ENCODE results near the gene NACC1. TPM values are rescaled to one million over a fixed set of nuclear protein-coding genes. Genes with fewer than 3 reads are reported as not detected.

Gene NACC1
- total RNA-seq, 1 experiment from 2014 or later = 237 TPM

- ChIA-PET POLR2A (interaction anchor here (1.0 to 5.5 kb wide), 12 partner anchors 12 to 95 kb away, joined by 3 to 167 read pairs (median 4); partner anchors contain the start of gene NACC1), CTCF (interaction anchor here (0.5 to 2.2 kb wide), 6 partner anchors 11 to 984 kb away, joined by 3 to 21 read pairs (median 4); no protein-coding TSS in a partner anchor)
- peak overlapping the region; percentile 92 for H3K4me3 Mint-ChIP-seq
- peak; percentile 95 for DNase-seq (ENCODE audit: low spot score)
- peaks cover 20% of the 10 kb centered on the region for H3K36me3 Mint-ChIP-seq
- H3K4me1 Mint-ChIP-seq = peaks cover 28% of the 10 kb centered on the region
- ATAC-seq = peak; percentile 10
- H3K27me3 Mint-ChIP-seq (ENCODE audit: low read depth) = peaks cover 7% of the 10 kb centered on the region; the same call in 1 of the 2 replicates
- peak overlapping the region; percentile 99 for H3K27ac Mint-ChIP-seq
- H3K9me3 Mint-ChIP-seq = no peaks in the 10 kb centered on the region
- TF ChIP-seq, protein P1, sequence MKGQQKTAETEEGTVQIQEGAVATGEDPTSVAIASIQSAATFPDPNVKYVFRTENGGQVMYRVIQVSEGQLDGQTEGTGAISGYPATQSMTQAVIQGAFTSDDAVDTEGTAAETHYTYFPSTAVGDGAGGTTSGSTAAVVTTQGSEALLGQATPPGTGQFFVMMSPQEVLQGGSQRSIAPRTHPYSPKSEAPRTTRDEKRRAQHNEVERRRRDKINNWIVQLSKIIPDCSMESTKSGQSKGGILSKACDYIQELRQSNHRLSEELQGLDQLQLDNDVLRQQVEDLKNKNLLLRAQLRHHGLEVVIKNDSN (CRISPR knock-in tag; IDR thresholded peaks at IDR 0.05) = peak; percentile 69; the same call in 1 of the 2 replicates
- TF ChIP-seq, protein P2, sequence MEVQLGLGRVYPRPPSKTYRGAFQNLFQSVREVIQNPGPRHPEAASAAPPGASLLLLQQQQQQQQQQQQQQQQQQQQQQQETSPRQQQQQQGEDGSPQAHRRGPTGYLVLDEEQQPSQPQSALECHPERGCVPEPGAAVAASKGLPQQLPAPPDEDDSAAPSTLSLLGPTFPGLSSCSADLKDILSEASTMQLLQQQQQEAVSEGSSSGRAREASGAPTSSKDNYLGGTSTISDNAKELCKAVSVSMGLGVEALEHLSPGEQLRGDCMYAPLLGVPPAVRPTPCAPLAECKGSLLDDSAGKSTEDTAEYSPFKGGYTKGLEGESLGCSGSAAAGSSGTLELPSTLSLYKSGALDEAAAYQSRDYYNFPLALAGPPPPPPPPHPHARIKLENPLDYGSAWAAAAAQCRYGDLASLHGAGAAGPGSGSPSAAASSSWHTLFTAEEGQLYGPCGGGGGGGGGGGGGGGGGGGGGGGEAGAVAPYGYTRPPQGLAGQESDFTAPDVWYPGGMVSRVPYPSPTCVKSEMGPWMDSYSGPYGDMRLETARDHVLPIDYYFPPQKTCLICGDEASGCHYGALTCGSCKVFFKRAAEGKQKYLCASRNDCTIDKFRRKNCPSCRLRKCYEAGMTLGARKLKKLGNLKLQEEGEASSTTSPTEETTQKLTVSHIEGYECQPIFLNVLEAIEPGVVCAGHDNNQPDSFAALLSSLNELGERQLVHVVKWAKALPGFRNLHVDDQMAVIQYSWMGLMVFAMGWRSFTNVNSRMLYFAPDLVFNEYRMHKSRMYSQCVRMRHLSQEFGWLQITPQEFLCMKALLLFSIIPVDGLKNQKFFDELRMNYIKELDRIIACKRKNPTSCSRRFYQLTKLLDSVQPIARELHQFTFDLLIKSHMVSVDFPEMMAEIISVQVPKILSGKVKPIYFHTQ (CRISPR knock-in tag; IDR thresholded peaks at IDR 0.05) = peak; percentile 78; the same call in 1 of the 2 replicates
- peak; percentile 94 for TF ChIP-seq ARID4B (CRISPR knock-in tag; IDR thresholded peaks at IDR 0.05; ENCODE audit: borderline replicate concordance)
- peak; percentile 89 for TF ChIP-seq TEAD4 (CRISPR knock-in tag; IDR thresholded peaks at IDR 0.05)
- TF ChIP-seq SOX15 (CRISPR knock-in tag; IDR thresholded peaks at IDR 0.05) = no peak
- TF ChIP-seq HMGA2 (CRISPR knock-in tag; IDR thresholded peaks at IDR 0.05) = no peak
- TF ChIP-seq RORB (CRISPR knock-in tag; IDR thresholded peaks at IDR 0.05) = peak; percentile 73; the same call in 1 of the 2 replicates
- TF ChIP-seq, protein P3, sequence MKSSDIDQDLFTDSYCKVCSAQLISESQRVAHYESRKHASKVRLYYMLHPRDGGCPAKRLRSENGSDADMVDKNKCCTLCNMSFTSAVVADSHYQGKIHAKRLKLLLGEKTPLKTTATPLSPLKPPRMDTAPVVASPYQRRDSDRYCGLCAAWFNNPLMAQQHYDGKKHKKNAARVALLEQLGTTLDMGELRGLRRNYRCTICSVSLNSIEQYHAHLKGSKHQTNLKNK (CRISPR knock-in tag; IDR thresholded peaks at IDR 0.05) = peak; percentile 47; the same call in 1 of the 2 replicates
- TF ChIP-seq ZBTB21 (CRISPR knock-in tag; IDR thresholded peaks at IDR 0.05; ENCODE audit: borderline replicate concordance) = no peak
- TF ChIP-seq CREB1 (CRISPR knock-in tag; IDR thresholded peaks at IDR 0.05) = 0 out of 2 replicates have a peak, but pooled peaks have one; percentile 72
- TF ChIP-seq GABPB1 (CRISPR knock-in tag; IDR thresholded peaks at IDR 0.05) = no peak
- no peak; the same call in 1 of the 2 replicates for TF ChIP-seq RELA (CRISPR knock-in tag; IDR thresholded peaks at IDR 0.05; ENCODE audit: borderline replicate concordance)
- peak; percentile 86; the same call in 1 of the 2 replicates for TF ChIP-seq AFF4 (CRISPR knock-in tag; IDR thresholded peaks at IDR 0.05; ENCODE audit: borderline replicate concordance)
- no peak for TF ChIP-seq ZNF121 (CRISPR knock-in tag; IDR thresholded peaks at IDR 0.05)
- TF ChIP-seq TEAD1 (CRISPR knock-in tag; IDR thresholded peaks at IDR 0.05) = peak; percentile 85
- no peak for TF ChIP-seq ZNF138 (CRISPR knock-in tag; conservative IDR thresholded peaks at IDR 0.05)
- no peak for TF ChIP-seq ZSCAN18 (CRISPR knock-in tag; IDR thresholded peaks at IDR 0.05)
- TF ChIP-seq, protein P4, sequence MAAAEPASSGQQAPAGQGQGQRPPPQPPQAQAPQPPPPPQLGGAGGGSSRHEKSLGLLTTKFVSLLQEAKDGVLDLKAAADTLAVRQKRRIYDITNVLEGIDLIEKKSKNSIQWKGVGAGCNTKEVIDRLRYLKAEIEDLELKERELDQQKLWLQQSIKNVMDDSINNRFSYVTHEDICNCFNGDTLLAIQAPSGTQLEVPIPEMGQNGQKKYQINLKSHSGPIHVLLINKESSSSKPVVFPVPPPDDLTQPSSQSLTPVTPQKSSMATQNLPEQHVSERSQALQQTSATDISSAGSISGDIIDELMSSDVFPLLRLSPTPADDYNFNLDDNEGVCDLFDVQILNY (CRISPR knock-in tag; IDR thresholded peaks at IDR 0.05) = peak; percentile 66; the same call in 1 of the 2 replicates
- TF ChIP-seq SMAD4 (CRISPR knock-in tag; IDR thresholded peaks at IDR 0.05) = peak; percentile 90; the same call in 1 of the 2 replicates
- peak; percentile 84 for TF ChIP-seq MYBL2 (CRISPR knock-in tag; IDR thresholded peaks at IDR 0.05)
- no peak for TF ChIP-seq CBFB (CRISPR knock-in tag; IDR thresholded peaks at IDR 0.05; ENCODE audit: low read depth)
Measured at GRCh38 chr19:13152974-13153568, 35.0 kb downstream of the NACC1 start.
